HL-60 (cell line): ENCODE data around the gene MOGAT3.
A peak's percentile ranks its signal among the peaks of the same experiment; 100 is the strongest.

Experiments used
- DNase-seq, 2 experiments: peaks; one replicate each; pipeline ENCODE4 v3.0.0-alpha.2; 2010 to 2020; ENCODE audit warnings: low read depth in 1 of 2, low spot score in 1 of 2
- H3K27ac ChIP-seq: fragments of 250-450 bp; sonication (Bioruptor Pico); replicated peaks from 2 replicates; pipeline ENCODE4 v1.5.1; 2020; ENCODE audit warnings: mild to moderate bottlenecking, moderate library complexity
- H3K27me3 ChIP-seq: fragments of 250-450 bp; sonication (Bioruptor Pico); 2 replicates; pipeline ENCODE4 v1.5.1; 2021; ENCODE audit warnings: mild to moderate bottlenecking, moderate library complexity; ENCODE audit not compliant: insufficient read depth, poor library complexity, severe bottlenecking
- H3K4me3 ChIP-seq: replicated peaks from 2 replicates; pipeline ENCODE4 v1.5.1; 2011; ENCODE audit warnings: mild to moderate bottlenecking, control low read depth, low read length; ENCODE audit not compliant: insufficient read depth
- CTCF ChIP-seq: IDR thresholded peaks from one replicate; pipeline ENCODE4 v1.5.1; 2011; ENCODE audit warnings: low read length, control low read depth, inconsistent platforms; ENCODE audit not compliant: insufficient read depth
- GABPA ChIP-seq: IDR thresholded peaks from 2 replicates; pipeline ENCODE4 v1.6.1; 2012; ENCODE audit warnings: low read depth
- POLR2AphosphoS5 ChIP-seq: IDR thresholded peaks from 2 replicates; pipeline ENCODE4 v1.6.1; 2012; ENCODE audit warnings: low read depth
- REST ChIP-seq: IDR thresholded peaks from 2 replicates; pipeline ENCODE4 v1.6.1; 2012; ENCODE audit warnings: low read depth; ENCODE audit not compliant: insufficient replicate concordance
- SPI1 ChIP-seq: IDR thresholded peaks from 2 replicates; pipeline ENCODE4 v1.6.1; 2012; ENCODE audit warnings: low read depth, mild to moderate bottlenecking, borderline replicate concordance
- long read RNA-seq: library from polyadenylated mRNA; unstranded; transcript quantifications from one replicate; pipeline ENCODE4 v2.0.0, GENCODE V29; 2020

MOGAT3 gene
- long read RNA-seq: 0 reads

GRCh38 chr7:101200862-101201599, at the start of gene MOGAT3:
TSS of gene MOGAT3 (minus strand) at chr7:101201036. CDS start at chr7:101200854, 182 bp downstream.
- no peak for TF ChIP-seq GABPA
- no peak for TF ChIP-seq POLR2AphosphoS5
- TF ChIP-seq SPI1: no peak
- no peak within 1 kb of the TSS for H3K27ac ChIP-seq
- peaks cover 21% of the 10 kb centered on the region for H3K27me3 ChIP-seq
- DNase-seq: no peak
- no peak within 1 kb of the TSS for H3K4me3 ChIP-seq

GRCh38 chr7:101250324-101250723, 49.5 kb upstream of the MOGAT3 start:
- no peak overlapping the region for H3K27ac ChIP-seq

GRCh38 chr7:101248276-101248675, 47.4 kb upstream of the MOGAT3 start:
- no peak overlapping the region for H3K4me3 ChIP-seq
- DNase-seq: no peak
- TF ChIP-seq CTCF (no peak), REST (no peak), POLR2AphosphoS5 (no peak), GABPA (no peak), SPI1 (no peak)
- H3K27ac ChIP-seq: no peak overlapping the region
- H3K27me3 ChIP-seq: no peaks in the 10 kb centered on the region

More at GRCh38 chr7:101250324-101250723, 49.5 kb upstream of the MOGAT3 start:
- TF ChIP-seq POLR2AphosphoS5: no peak
- TF ChIP-seq REST: no peak
- no peak for TF ChIP-seq SPI1
- TF ChIP-seq CTCF: no peak
- TF ChIP-seq GABPA: no peak
- no peak overlapping the region for H3K4me3 ChIP-seq
- no peak for DNase-seq
- no peaks in the 10 kb centered on the region for H3K27me3 ChIP-seq

- H3K27me3 ChIP-seq: no peaks in the 10 kb centered on the region
- TF ChIP-seq SPI1 (no peak), REST (no peak), GABPA (no peak), CTCF (no peak), POLR2AphosphoS5 (no peak)
- peak overlapping the region; percentile 79 for H3K4me3 ChIP-seq
- H3K27ac ChIP-seq: peak overlapping the region; percentile 88
- DNase-seq: no peak
Observed at GRCh38 chr7:101245147-101245668, 44.4 kb upstream of the MOGAT3 start.
